Muscle of arm (tissue), 12 donors: ENCODE measurements around the gene TMEM14C. TPM values are rescaled to one million over a fixed set of nuclear protein-coding genes. Genes with fewer than 3 reads are reported as not detected.
"Not testable (repeated sequence)": the region's sequence is repeated elsewhere in the genome, so short reads cannot be mapped to it uniquely, and the experiment has no call there.

ENCODE experiments used
- DNase-seq: peaks from one replicate; pipeline ENCODE4 v3.0.0-alpha.2; 2013
- polyA plus RNA-seq, 12 donors: library from polyadenylated mRNA; unstranded; fragments of 120-200 nt; gene quantifications; one replicate each; pipeline ENCODE4 v1.2.1, GENCODE V29; 2013; ENCODE audit not compliant: insufficient read length in 12 of 12

Gene TMEM14C
- polyA plus RNA-seq, 12 donors = 67.8 to 131 (median 110) TPM; not detected in 1

GRCh38 chr6:10719296-10719963 is 3.4 kb upstream of the TMEM14C start:
- DNase-seq = peak; percentile 5

GRCh38 chr6:10719964-10720264 is 3.0 kb upstream of the TMEM14C start:
- peak; percentile 41 for DNase-seq

GRCh38 chr6:10720265-10720959 is 2.5 kb upstream of the TMEM14C start:
- DNase-seq = peak; percentile 37

GRCh38 chr6:10720960-10721849 is 1.7 kb upstream of the TMEM14C start:
- not testable (repeated sequence) for DNase-seq

GRCh38 chr6:10721850-10722569 is 860 bp upstream of the TMEM14C start:
- no peak for DNase-seq

- DNase-seq = no peak
Measured at GRCh38 chr6:10722570-10722819, 375 bp upstream of the TMEM14C start.

- DNase-seq = no peak
Measured at GRCh38 chr6:10723567-10723881, 654 bp downstream of the TMEM14C start.

- no peak for DNase-seq
Measured at GRCh38 chr6:10725044-10725443, 2.2 kb downstream of the TMEM14C start.

GRCh38 chr6:10725716-10726115 is 2.8 kb downstream of the TMEM14C start:
- no peak for DNase-seq

- no peak for DNase-seq
Measured at GRCh38 chr6:10730254-10730653, 7.4 kb downstream of the TMEM14C start.

- DNase-seq = no peak
Measured at GRCh38 chr6:10733151-10733715, 10.4 kb downstream of the TMEM14C start.

GRCh38 chr6:10733863-10734262 is 11.0 kb downstream of the TMEM14C start:
- DNase-seq = no peak

- no peak for DNase-seq
Measured at GRCh38 chr6:10736731-10737130, 13.9 kb downstream of the TMEM14C start.

- no peak for DNase-seq
Measured at GRCh38 chr6:10740061-10740460, 17.2 kb downstream of the TMEM14C start.

GRCh38 chr6:10741643-10742042 is 18.8 kb downstream of the TMEM14C start:
- DNase-seq = not testable (repeated sequence)

- DNase-seq = no peak
Measured at GRCh38 chr6:10742251-10742650, 19.4 kb downstream of the TMEM14C start.

GRCh38 chr6:10743515-10743914 is 20.6 kb downstream of the TMEM14C start:
- DNase-seq = no peak

- no peak for DNase-seq
Measured at GRCh38 chr6:10745116-10745515, 22.2 kb downstream of the TMEM14C start.

- no peak for DNase-seq
Measured at GRCh38 chr6:10746915-10747250, 24.0 kb downstream of the TMEM14C start.

- peak; percentile 99 for DNase-seq
Measured at GRCh38 chr6:10747251-10747972, 24.5 kb downstream of the TMEM14C start, which contains the start of gene TMEM14B. Gene TMEM14B (plus strand): TSS chr6:10747805. CDS start chr6:10749246, 1,441 bp downstream.

- no peak for DNase-seq
Measured at GRCh38 chr6:10749734-10750133, 26.9 kb downstream of the TMEM14C start.
